ENCODE data around the gene MORF4L1. TPM values are rescaled to one million over a fixed set of nuclear protein-coding genes. Genes with fewer than 3 reads are reported as not detected.

The MORF4L1 gene
- total and polyA plus RNA-seq, 10 of the 15 experiments (the other 5 are each of a cell fraction or from before 2014, with no cell fraction given) = 113 to 636 (median 229) TPM

DNA sequence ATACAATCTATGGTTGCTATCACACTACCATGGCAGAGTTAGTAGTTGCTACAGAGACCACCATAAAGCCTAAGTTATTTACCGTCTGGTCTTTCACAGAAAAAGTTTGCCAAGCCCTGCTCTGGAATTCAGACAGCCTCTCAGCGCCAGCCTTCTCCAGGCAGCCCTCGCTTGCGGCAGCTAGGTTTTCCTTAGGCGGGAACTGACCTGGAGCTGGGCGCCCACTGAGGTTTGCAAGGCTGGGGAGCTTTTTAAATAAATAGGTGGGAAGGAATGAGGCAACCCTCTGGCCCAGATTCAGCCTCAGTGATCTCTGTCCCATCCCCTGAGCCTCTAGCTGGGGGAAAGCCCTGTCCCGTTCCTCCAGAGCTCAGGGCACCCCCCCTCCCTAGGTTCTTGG lies 71.0 kb downstream of the MORF4L1 start:
- Histone ChIP-seq H3K9ac (ENCODE audit: control insufficient read depth, insufficient read depth, low read length) (peak overlapping the region; percentile 95), H3K4me3 (peak overlapping the region; percentile 96), H3K4me2 (ENCODE audit: control insufficient read depth, insufficient read depth) (peak overlapping the region; percentile 93), H3K36me3 (ENCODE audit: control insufficient read depth in 2 of 2, insufficient read depth in 2 of 2, low read length in 1 of 2) (no peaks in the 10 kb centered on the region), H3K79me2 (ENCODE audit: control insufficient read depth, insufficient read depth, low read length) (peaks cover 52% of the 10 kb centered on the region), H4K20me1 (ENCODE audit: control insufficient read depth, insufficient read depth) (no peaks in the 10 kb centered on the region), H3K9me3 (replicated peaks; ENCODE audit: control insufficient read depth, insufficient read depth, low read length) (no peaks in the 10 kb centered on the region), H3K27me3 (replicated peaks in 1 of 2; ENCODE audit: control insufficient read depth in 2 of 2, insufficient read depth in 2 of 2, low read length in 1 of 2) (no peaks in the 10 kb centered on the region; a peak in 1 of 4 replicates), H3K4me1 (ENCODE audit: control insufficient read depth, insufficient read depth, low read length) (peaks cover 4% of the 10 kb centered on the region; the same call in 1 of the 2 replicates), H2AFZ (ENCODE audit: control insufficient read depth, low read depth, low read length) (no peak overlapping the region), H3K27ac (ENCODE audit: control insufficient read depth, insufficient read depth) (peak overlapping the region; percentile 96)
- under 1% methylated on average over 7 of the region's 7 CpGs for WGBS (ENCODE audit: insufficient coverage, insufficient replicate concordance, low lambda C conversion rate, missing lambda C conversion rate)
- FAIRE-seq = no peak
- intact Hi-C loops (cut with micrococcal nuclease; ENCODE audit: unreplicated experiment) = loop anchor here (2.0 kb wide), 1 partner anchor 71 kb away; the partner anchor contains the start of gene MORF4L1
- in situ Hi-C loops (cut with MboI) = no loop called here
- ChIA-PET RAD21 (ENCODE audit: unreplicated experiment) (interaction anchor here (0.6 to 2.8 kb wide), 8 partner anchors 35 to 70 kb away, joined by 3 to 53 read pairs (median 6); partner anchors contain the start of gene MORF4L1), CTCF (interaction anchor here (0.7 to 2.5 kb wide), 8 partner anchors 8 to 241 kb away, joined by 3 to 43 read pairs (median 4); no protein-coding TSS in a partner anchor), POLR2A (interaction anchor here (0.8 to 3.2 kb wide), 7 partner anchors 8 to 895 kb away, joined by 3 to 40 read pairs (median 10); partner anchors contain the start of gene MORF4L1), SMC1A (ENCODE audit: uncharacterized antibody, unreplicated experiment) (interaction anchor here (0.7 to 6.6 kb wide), 8 partner anchors 33 to 1001 kb away, joined by 3 to 79 read pairs (median 3); no protein-coding TSS in a partner anchor)
- DNase-seq (ENCODE audit: low read depth, low spot score) = no peak
- ATAC-seq = peak; percentile 1
- BruUV-seq (replicated peaks) = TSS peak; percentile 49
- TF ChIP-seq ZSCAN29 (IDR thresholded peaks at IDR 0.05) (no peak), TAF1 (IDR thresholded peaks at IDR 0.05; ENCODE audit: borderline replicate concordance, low read depth, low read length) (no peak), SREBF1 (IDR thresholded peaks at IDR 0.05; ENCODE audit: low read length) (no peak), CHD4 (IDR thresholded peaks at IDR 0.05) (no peak), ATF2 (IDR thresholded peaks at IDR 0.05; ENCODE audit: low read length) (no peak), HDAC6 (IDR thresholded peaks at IDR 0.05; ENCODE audit: unreplicated experiment) (no peak), ZNF622 (IDR thresholded peaks at IDR 0.05) (no peak), RFX5 (IDR thresholded peaks at IDR 0.05; ENCODE audit: low read depth, low read length) (no peak), KDM1A (IDR thresholded peaks at IDR 0.05; ENCODE audit: borderline replicate concordance) (no peak), BRCA1 (IDR thresholded peaks at IDR 0.05; ENCODE audit: low read depth, low read length) (no peak), SPI1 (IDR thresholded peaks at IDR 0.05; ENCODE audit: borderline replicate concordance, insufficient read depth, low read depth, low read length) (no peak), PRDM15 (CRISPR knock-in tag; IDR thresholded peaks at IDR 0.05) (no peak)
- TF ChIP-seq, protein P1, sequence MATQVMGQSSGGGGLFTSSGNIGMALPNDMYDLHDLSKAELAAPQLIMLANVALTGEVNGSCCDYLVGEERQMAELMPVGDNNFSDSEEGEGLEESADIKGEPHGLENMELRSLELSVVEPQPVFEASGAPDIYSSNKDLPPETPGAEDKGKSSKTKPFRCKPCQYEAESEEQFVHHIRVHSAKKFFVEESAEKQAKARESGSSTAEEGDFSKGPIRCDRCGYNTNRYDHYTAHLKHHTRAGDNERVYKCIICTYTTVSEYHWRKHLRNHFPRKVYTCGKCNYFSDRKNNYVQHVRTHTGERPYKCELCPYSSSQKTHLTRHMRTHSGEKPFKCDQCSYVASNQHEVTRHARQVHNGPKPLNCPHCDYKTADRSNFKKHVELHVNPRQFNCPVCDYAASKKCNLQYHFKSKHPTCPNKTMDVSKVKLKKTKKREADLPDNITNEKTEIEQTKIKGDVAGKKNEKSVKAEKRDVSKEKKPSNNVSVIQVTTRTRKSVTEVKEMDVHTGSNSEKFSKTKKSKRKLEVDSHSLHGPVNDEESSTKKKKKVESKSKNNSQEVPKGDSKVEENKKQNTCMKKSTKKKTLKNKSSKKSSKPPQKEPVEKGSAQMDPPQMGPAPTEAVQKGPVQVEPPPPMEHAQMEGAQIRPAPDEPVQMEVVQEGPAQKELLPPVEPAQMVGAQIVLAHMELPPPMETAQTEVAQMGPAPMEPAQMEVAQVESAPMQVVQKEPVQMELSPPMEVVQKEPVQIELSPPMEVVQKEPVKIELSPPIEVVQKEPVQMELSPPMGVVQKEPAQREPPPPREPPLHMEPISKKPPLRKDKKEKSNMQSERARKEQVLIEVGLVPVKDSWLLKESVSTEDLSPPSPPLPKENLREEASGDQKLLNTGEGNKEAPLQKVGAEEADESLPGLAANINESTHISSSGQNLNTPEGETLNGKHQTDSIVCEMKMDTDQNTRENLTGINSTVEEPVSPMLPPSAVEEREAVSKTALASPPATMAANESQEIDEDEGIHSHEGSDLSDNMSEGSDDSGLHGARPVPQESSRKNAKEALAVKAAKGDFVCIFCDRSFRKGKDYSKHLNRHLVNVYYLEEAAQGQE (IDR thresholded peaks at IDR 0.05; ENCODE audit: low read depth, low read length) = no peak

All from GM12878 (cell line).